Esophagus squamous epithelium (tissue), 4 donors: ENCODE results near the gene GRAP.
"Not testable (repeated sequence)": the region's sequence is repeated elsewhere in the genome, so short reads cannot be mapped to it uniquely, and the experiment has no call there.

ENCODE experiments used
- POLR2A ChIP-seq, 4 donors: fragments of 450-650 bp; IDR thresholded peaks; one replicate each; pipeline ENCODE4 v1.6.1; 2017; ENCODE audit warnings: antibody characterized with exemption in 4 of 4, mild to moderate bottlenecking in 4 of 4, moderate library complexity in 3 of 4
- TF ChIP-seq, protein P1 (sequence below), 6 experiments: fragments of 450-650 bp in 4 of 6; fragments of 200-600 bp in 2 of 6; sonication (generic) in 2 of 6; IDR thresholded peaks; one replicate each; pipeline ENCODE4 v1.5.1; 2016 to 2019; ENCODE audit warnings: antibody characterized with exemption in 6 of 6, mild to moderate bottlenecking in 4 of 6, moderate library complexity in 4 of 6

DNA sequence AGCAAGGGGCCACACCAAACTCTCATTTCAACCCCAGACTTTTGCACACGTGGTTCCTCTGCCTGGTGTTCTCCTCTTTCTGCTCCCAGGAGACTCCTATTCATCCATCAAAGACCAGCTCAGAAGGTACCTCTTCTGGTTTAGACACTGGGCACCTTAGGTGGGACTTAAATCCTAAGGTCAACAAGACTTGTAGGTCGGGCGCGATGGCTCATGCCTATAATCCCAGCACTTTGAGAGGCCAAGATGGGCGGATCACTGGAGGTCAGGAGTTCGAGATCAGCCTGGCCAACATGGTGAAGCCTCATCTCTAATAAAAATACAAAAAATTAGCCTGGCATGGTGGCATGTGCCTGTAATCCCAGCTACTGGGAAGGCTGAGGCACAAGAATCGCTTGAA lies 753 bp upstream of the GRAP start:
- TF ChIP-seq, protein P1, sequence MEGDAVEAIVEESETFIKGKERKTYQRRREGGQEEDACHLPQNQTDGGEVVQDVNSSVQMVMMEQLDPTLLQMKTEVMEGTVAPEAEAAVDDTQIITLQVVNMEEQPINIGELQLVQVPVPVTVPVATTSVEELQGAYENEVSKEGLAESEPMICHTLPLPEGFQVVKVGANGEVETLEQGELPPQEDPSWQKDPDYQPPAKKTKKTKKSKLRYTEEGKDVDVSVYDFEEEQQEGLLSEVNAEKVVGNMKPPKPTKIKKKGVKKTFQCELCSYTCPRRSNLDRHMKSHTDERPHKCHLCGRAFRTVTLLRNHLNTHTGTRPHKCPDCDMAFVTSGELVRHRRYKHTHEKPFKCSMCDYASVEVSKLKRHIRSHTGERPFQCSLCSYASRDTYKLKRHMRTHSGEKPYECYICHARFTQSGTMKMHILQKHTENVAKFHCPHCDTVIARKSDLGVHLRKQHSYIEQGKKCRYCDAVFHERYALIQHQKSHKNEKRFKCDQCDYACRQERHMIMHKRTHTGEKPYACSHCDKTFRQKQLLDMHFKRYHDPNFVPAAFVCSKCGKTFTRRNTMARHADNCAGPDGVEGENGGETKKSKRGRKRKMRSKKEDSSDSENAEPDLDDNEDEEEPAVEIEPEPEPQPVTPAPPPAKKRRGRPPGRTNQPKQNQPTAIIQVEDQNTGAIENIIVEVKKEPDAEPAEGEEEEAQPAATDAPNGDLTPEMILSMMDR (IDR thresholded peaks at IDR 0.05), result not testable (repeated sequence)
- not testable (repeated sequence) for TF ChIP-seq POLR2A (IDR thresholded peaks at IDR 0.05)
